CD4-positive, alpha-beta T cell treated with Interleukin-21 for 1 hour (primary cell): ENCODE data around the gene C15orf61.
A peak's percentile ranks its signal among the peaks of the same experiment; 100 is the strongest.

Source experiments
- DNase-seq: peaks from one replicate; pipeline ENCODE4 v3.0.0-alpha.2; 2020

The C15orf61 gene

DNA sequence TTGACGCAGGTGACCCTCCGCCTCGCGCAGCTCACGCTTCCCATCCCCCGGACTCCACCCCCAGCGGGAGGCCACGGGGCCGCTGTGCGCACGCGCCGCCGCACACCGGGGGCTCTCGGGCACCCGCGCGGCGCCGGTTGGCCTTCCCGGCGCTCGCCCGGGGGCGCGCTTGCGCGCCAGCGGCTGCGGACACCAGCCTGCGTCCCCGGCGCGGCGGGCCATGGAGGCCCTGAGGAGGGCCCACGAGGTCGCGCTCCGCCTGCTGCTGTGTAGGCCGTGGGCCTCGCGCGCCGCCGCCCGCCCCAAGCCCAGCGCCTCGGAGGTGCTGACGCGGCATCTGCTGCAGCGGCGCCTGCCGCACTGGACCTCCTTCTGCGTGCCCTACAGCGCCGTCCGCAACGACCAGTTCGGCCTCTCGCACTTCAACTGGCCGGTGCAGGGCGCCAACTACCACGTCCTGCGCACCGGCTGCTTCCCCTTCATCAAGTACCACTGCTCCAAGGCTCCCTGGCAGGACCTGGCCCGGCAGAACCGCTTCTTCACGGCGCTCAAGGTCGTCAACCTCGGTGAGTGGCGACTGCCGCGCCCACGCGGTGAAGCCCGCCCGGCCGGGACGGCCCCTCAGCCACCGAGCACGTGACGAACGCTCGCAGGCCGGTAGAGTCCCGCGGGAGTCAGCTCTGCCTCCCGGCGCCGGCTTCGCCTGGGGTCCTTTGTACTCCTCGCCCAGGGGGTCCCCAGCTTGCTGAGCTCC, at the start of gene C15orf61:
Gene C15orf61, plus strand, starts transcription at position 103 of the 754 bp plus-strand sequence. Its CDS starts 118 bp downstream, at position 221.
- peak; percentile 90 for DNase-seq

DNA sequence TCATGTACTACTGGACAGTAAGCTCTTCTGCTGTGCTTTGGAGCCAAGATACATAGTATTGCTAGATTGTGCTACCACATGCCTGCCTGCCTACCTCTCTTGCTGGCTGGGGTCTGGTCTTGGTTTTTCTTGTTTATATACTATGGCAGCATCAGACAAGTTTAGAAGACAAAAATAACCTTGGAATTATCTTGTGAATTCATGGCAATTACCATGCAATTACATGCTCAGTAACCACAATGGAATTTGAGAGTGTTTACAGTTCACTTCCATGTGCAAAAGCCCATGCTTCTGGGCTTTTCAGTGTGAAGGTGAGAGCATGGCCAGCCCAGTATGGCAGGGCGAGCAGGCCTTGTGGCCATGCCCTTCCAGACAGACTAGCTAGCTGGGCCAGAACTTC, 48.0 kb upstream of the C15orf61 start:
- DNase-seq = no peak

DNA sequence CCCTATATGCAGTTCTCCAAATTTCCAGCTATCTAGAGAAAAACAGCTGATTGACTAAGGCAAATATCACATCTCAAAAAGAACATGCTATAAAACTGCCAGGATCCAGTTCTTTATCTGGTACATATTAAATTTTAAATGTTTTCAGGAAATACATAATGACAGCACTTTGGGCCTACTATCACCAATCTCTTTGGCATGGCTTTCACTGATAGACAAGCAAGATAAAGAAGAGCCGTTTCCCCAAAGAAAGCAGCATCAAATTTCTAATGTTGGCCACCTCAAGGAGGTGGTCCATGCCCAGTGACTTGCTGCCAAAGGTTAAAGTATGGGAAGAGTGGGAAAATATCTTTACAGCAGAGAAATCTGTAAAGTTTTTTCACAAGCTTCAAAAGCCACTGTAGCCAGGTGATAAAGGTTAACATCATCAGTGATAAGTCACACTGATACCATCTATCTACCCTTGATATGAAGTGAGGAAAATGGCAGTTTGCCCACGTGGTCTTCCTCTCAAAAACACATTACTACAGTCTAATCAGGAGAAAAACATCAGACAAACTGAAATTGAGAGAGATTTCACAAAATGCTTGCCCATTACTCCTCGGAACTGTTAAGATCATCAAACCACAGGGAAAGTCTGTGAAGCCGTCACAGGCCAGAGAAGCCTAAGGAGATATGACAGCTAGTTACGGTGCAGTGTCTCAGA, 46.4 kb upstream of the C15orf61 start:
- DNase-seq = no peak

DNA sequence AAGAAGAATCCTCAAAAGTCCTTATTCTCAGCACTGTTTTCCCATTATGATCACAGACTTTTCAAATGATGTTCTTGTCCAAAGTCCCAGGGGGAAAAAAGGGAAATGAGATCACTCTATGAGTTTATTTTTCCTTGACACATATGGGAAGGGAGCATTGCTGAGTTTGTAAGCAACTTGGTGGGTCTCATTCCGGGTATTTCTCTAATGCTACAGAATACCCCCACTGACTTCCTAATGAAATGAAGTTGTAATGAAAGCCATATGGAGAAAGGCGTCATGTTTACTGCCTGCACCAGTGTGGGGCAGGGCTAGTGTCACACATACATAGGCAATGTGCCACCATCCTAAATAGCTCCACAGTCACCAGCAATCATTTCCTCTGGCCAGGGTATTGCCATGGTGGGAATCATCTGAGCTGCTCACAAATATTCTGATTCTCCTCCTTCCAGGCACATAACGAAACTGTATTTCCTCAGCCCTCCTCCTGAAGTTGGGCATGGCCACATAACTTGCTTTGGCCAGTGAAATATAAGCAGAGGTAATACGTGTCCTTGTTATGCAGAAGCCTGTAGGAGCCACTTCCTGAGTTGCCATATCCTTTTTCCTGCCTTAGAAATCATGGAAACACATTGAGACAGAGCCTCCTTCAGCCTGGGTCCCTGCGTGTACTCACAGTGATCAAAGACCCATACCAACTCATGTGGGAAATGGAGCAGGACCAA, 41.0 kb upstream of the C15orf61 start:
- no peak for DNase-seq

DNA sequence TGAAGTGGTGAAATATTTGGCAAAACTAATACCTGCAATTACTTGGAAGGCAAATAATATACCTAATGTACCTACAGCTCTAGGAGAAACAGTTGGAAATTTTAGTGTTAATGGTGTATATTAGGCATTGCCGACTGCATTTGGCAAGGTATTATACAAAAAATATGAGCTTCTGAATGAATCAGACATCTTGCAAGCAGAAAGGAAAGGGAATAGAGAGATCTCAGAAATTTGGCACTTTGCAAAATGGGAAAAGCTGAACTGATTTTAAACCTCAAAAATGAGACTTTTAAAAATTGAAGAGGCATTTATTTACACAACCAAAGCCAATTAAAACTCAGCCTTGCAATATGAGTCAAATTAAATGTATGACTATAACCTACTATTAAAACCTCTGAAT, 40.2 kb upstream of the C15orf61 start:
- no peak for DNase-seq

DNA sequence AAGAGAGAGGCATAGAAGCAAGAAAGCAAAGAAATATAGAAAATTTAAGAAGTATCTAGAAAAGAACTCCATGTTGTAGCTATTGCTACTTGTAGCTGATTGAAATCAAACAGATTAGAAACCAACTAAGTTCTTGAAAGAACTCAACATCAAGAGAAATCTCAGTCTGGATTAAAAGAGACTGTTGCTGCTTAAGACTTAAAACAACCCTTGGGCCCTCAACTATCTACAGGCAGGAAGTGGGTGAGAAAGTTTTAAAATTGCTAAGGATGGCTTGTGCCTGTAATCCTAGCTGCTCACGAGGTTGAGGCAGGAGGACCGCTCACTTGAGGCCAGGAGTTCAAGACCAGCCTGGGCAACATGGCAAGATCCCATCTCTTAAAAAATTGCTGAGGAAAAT, 39.3 kb upstream of the C15orf61 start:
- DNase-seq = no peak

DNA sequence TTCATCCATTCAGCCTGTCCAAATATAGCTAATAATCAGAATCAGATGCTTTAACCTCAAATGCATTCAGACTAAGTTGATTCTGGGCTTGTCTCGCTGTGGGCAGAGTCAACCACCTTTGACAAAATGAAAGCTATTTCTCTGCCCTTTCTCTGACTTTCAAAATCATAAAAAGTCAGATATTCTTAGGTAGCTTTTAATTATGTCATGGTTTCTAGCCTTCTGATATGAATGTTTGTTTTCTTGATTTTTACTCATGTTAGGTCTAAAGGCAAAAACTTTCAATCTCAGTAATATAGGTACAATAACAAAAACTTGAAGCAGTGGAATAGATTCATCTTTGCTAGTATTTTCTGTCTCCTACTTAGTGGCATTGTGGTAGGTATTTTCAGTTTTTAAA, 25.3 kb upstream of the C15orf61 start:
- no peak for DNase-seq

DNA sequence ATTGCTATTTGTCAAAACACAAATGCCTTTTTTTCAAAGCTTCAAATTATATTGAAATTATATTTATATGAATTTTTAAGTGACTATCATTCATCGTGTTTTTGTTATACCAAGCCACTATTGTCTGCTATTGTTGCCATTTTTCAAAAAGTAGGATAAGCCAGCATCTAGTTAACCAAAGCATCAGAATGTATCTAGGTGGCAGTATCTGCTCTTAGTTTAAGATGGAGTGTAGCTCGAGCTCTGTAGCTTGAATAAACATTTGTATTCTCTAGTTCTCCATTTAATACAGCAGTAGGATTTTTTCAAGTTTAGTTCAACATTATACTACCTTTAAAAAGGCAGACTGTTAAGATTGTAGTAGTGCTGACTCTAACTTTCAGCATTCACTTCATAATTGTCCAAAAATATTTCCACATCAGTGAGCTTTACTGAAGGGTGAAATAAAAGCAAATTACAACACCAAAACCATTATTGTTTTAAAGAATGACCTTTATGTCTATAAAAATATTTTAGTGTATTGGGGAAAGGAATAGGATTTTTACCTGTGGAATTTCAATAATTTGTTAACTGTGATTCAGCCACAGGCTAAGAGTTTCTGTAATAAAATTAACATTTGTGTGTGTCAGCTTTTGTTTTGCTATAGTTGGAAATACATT, 19.6 kb upstream of the C15orf61 start:
- DNase-seq = peak; percentile 21

DNA sequence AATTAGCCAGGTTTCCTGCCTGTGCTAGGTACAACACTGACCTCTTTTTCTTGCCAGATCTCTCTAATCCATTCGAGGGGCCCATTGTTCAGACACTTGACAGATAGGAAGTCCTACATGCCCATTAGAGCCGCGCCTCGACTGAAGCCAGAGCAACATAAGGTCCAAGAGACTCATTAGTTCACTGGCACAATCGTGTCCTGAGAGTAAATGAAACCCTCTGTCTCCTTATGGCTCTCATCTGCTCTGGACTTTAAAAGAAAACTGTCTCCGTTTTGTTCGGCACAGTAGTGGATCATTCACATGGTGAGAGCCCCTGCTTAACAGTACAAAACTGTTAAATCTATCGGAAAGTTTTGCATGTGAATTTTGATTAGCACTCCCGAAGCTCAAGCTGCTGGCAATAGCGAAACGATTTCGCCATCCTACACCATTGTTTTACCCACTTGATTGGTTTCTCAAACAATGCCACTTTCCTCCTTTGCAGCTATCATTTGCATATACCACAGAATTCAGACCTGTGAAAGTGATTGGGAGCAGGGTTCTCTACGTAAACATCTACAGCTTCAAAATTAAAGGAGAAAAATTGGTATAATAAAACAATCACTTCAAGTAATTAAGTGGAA, 19.0 kb upstream of the C15orf61 start:
- DNase-seq = no peak

DNA sequence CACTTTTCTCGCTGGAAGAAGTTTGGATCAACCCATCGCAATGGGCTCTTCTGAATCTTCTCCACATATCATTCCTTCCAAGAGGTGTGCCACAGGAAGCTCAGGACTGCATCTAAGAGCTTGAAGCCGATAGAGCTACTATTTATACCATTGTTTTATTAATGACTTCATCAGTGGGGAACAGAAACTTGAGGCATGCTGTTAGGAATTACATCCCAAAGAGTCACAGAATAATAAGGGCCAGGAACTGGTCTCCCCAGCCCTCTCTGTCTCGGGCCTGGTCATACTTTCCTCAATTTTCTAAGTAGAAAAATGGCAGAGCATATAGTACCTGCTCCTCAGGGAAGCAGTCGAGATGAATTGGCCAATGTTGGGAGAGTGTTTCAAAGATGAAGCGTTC, 16.9 kb upstream of the C15orf61 start:
- DNase-seq = no peak

DNA sequence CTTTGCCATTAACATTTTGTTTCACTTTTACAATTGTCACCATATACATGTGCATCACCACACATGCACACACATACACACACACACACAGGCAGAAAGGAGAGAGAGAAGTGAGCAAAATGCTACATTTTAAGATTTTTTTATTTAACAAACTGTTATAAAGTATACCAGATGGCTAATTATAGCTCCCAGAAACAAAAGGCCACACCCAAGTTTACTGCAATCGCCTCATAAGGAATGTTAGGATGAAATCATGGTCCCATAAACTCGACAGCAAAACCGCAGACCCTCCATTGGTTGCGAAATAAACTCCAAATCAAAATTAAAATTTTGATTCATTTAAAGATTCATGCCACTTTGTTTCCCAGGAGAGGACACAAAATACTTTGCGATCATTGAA, 16.1 kb upstream of the C15orf61 start:
- no peak for DNase-seq

DNA sequence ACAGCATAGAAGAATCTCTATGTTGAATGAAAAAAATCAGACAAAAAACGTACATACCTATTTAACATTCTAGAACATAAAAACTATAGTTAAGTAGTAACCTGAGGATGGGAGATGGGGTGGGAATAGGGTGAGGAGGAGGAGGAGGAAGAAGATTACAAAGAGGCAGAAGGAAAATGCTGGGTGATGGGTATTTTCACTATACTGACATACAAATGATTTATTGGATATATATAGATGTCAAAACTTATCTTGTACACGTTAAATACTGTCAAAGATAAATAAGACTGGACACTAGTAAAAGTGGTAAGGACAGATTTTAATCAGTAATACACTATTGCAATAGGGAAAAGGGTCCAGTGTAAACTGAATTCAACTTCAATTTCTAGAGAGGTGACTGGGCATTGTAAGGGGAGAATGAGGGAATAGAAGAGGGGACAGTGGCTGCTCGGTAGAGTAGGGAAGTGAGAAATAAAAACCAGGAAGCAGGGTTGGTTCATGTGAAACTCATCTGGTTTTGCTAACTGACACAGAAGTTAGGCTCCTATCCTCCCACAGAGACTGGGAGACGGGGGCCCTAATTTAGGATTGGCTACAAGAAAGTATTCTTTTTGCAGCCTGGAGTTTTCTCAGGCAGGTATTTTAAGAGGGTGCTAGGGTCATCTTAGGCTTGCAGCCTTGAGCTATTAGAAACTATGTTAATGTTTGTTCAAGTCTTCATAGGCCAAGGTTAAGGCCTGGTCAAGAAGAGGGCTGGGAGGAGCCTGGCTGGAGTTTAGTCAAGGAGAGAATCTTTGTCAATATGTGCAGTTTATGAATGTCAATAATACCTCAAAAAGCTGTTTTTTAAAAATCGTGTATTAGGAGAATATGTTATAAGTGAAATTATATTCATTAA, 15.0 kb upstream of the C15orf61 start:
- DNase-seq = no peak

DNA sequence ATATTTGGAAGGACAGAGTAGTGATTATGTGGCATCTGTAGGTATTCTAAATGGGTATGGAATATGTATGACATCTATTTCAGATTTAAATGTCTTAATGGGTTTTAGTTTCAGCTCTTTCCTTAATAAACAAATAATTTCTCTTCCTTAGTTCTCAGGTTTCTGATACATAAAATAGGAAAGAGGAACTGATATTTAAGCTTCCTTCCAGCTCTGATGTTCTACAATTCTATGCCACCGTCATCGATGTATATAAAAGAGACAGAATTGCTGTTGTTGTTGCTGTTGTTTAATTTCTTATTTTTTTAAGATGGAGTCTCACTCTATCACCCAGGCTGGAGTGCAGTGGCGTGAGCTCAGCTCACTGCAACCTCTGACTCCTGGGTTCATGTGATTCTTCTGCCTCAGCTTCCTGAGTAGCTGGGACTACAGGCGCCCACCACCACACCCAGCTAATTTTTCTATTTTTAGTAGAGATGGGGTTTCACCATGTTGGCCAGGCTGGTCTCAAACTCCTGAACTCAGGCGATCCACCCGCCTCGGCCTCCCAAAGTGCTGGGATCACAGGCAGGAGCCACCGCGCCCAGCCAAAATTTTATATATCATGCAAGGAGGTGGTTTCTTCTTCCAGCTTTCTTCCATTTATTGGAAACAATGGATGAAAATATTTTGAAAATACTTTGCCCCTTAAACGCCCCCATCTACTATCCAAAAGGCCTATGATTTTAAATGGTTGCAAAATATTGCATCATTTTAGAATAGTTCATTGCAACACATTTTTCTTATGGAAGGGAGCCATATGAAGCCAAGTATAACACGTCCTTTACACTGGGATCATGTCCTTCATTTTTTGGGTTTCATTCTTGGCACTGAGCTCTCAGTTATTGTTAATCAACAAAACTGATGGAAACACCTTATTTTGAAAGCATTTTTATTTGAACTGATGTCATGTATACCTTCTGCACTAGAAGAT, 13.9 kb upstream of the C15orf61 start:
- DNase-seq = no peak

DNA sequence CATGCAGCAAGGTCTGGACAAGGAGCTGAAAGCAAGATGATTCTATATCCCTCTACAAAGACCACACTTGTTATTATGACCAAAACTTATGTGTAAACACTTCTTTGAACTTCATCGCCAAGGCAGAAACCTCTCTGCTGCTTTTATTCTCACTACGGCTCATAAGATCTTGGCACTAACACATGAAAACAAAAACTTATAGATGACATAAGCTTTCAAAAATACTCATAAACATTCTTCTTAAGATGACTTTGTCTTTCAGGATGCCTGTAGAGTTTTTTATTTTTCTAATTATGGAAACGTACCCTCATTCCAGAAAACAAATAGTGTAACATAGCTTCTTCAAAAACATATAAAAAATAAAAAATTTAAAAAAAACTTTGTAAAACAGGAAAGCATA, 12.5 kb upstream of the C15orf61 start:
- no peak for DNase-seq

DNA sequence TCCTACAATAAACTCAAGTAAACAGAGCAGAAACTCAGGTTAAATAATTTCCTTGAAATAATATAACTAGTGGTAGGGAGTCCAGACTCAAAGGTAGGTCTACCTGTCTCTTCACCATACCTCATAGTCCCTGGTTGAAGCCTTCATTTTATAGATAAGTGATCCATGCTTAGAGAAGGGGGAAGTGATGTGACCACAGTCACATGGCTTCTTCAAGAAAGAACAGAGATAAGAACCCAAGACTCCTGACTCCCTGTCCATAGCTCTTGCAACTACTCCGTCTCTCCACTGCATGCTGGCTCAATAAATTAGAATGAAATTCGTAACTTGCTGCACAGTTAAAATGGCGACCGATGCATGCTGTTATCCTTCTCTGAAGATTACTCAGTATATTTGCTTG, 11.0 kb upstream of the C15orf61 start:
- no peak for DNase-seq

DNA sequence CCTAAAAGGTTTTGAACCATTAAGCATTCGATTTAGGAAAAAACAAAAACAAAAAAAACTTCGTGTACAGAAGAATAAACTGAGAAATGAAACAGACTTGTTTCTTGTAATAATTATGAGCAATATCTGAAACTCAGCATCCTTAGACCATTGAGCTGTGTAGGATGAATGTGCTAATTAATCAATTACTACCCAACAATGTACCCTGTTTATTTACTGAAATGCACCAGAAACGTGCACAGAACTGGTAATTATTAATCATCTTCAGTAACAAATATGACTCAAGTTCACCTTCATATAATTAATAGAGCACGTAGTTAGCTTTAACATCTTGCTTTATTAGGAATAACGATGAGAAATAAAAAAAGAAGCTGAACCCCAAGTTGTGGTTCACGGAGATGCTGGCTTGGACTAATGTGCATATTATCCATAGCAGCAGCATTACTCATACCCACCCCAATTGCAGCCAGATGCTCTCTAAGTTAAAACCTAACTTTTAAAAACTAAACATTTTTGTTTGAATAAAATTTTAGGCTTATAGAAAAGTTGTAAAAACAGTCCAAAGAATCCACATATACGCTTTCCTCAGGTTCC, 10.2 kb upstream of the C15orf61 start:
- DNase-seq = no peak

DNA sequence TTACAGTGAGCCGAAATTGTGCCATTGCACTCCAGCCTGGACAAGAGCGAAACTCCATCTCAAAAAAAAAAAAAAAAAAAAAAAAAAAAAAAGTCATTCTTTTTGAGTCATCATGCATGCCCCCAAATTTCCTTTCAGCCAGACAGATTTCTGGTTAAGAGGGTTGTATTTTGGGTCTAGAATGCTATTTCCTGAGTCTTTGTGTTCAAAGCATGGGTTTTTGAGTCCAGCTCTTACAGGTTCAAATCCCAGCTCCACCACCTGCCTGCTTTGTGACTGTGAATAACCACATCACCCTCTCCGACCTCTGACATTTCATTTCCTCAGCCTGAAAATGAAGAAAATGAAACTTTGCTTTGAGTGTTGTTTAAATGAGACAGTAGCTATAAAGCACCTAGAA, 9.3 kb upstream of the C15orf61 start:
- DNase-seq = no peak

DNA sequence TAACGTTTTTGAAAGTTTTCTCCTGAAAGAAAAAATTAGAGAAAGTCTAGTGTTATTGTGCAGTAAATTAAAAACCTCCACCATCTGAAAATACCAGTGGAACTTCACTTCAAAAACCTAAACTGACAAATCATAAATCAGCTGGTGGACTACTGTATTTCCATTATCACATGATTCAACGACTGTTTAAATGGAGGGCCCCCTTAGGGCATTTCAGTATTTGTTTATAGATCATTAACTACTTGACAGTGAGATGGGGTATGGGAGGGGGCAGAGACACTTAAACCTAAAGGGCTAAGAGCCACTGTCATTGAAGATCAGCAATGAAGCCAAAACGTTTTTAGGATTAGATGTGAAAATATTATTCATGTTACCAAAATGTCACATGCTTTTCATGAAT, 8.8 kb upstream of the C15orf61 start:
- DNase-seq = no peak

DNA sequence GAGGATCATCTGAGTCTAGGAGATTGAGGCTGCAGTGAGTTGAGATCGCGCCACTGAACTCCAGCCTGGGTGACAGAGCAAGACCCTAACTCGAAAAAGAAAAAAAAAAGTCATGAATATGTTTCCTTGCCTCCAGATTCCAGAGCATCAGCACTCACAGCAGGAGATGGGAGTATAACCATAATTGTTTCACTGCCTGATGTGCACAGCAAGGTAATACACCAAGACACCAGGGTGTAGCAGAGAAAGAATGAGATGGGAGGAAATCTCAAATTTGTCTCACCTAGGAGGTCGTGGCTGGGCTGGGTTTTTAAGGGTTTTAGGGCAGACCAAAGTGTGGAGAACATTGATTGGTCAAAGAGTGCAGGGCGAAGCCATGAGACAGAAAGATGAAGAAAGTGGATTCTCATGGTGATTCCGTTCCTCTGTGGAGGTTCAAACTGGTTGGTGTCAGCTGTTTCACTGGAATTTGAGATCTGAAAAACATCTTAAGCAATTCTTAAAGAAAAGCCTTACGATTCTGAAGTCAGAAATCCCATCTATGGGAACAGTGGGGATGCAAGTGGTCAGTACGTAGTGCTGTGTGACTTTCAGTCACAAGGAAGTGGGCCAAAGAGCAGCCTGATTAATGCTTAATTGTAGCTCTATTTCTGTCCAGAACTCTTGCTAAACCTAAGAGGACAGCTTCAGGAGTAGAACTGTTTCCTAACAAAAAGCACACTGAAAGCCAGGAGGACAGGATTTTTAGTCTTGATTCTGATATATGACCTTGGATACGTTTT, 7.8 kb upstream of the C15orf61 start:
- DNase-seq = no peak
